HEK293 (cell line): Measurements from ENCODE around the gene SIK3.

Source experiments
- CTCF ChIA-PET: fragments of 350-600 bp; formaldehyde crosslinking; extraction: SDS; loops from one replicate; lab custom pipeline; 2021; ENCODE audit warnings: antibody characterized with exemption; lab: Yijun Ruan, JAX
- POLR2A ChIA-PET: fragments of 300-600 bp; formaldehyde crosslinking; extraction: SDS; loops from one replicate; lab custom pipeline; 2020; ENCODE audit warnings: antibody characterized with exemption, inconsistent platforms; lab: Yijun Ruan, JAX
- H3K27ac ChIP-seq: fragments of 200-500 bp; sonication (Bioruptor generic); 2 replicates; pipeline ENCODE4 v1.5.1; 2014; ENCODE audit warnings: low read depth, low read length, control low read depth, inconsistent platforms; ENCODE audit errors: extremely low read depth
- H3K36me3 ChIP-seq, 2 experiments: fragments of 200-500 bp in 1 of 2; sonication (Bioruptor generic) in 1 of 2; 1 replicate in 1 of 2; 2 replicates in 1 of 2; pipeline ENCODE4 v1.5.1; 2014 to 2017; ENCODE audit warnings: inconsistent platforms in 2 of 2, low read length in 2 of 2; ENCODE audit not compliant: control insufficient read depth in 2 of 2, insufficient read depth in 1 of 2
- H3K4me1 ChIP-seq: fragments of 200-500 bp; sonication (Bioruptor generic); 2 replicates; pipeline ENCODE4 v1.5.1; 2014; ENCODE audit warnings: mild to moderate bottlenecking, low read length, inconsistent platforms; ENCODE audit not compliant: control insufficient read depth, insufficient read depth
- H3K4me3 ChIP-seq: 2 replicates; pipeline ENCODE4 v1.5.1; 2011; ENCODE audit warnings: low read depth, mild to moderate bottlenecking, control low read depth, low read length, moderate library complexity
- H3K9me3 ChIP-seq: fragments of 200-500 bp; sonication (Bioruptor generic); 2 replicates; pipeline ENCODE4 v1.5.1; 2014; ENCODE audit warnings: low read depth, low read length, inconsistent platforms; ENCODE audit not compliant: control insufficient read depth, insufficient read depth
- GLIS2 ChIP-seq: fragments of 450-650 bp; formaldehyde crosslinking; IDR thresholded peaks from 2 replicates; pipeline ENCODE4 v1.5.1; 2016; ENCODE audit warnings: missing biosample characterization, missing genetic modification characterization
- ZNF660 ChIP-seq: fragments of 450-650 bp; IDR thresholded peaks from 2 replicates; pipeline ENCODE4 v1.5.1; 2018; ENCODE audit warnings: missing biosample characterization, mild to moderate bottlenecking, missing genetic modification characterization
- ZNF664 ChIP-seq: fragments of 450-650 bp; formaldehyde crosslinking; IDR thresholded peaks from 2 replicates; pipeline ENCODE4 v1.5.1; 2016; ENCODE audit warnings: missing biosample characterization, missing genetic modification characterization
- TF ChIP-seq, protein P1 (sequence below): fragments of 450-650 bp; formaldehyde crosslinking; IDR thresholded peaks from 2 replicates; pipeline ENCODE4; 2016; ENCODE audit warnings: missing biosample characterization, missing genetic modification characterization
- TF ChIP-seq, protein P2 (sequence below): fragments of 450-650 bp; formaldehyde crosslinking; IDR thresholded peaks from 2 replicates; pipeline ENCODE4 v1.5.1; 2016; ENCODE audit warnings: missing biosample characterization, missing genetic modification characterization
- TF ChIP-seq, protein P3 (sequence below): fragments of 450-650 bp; formaldehyde crosslinking; IDR thresholded peaks from 2 replicates; pipeline ENCODE4 v1.5.1; 2016; ENCODE audit warnings: missing biosample characterization, missing genetic modification characterization
- TF ChIP-seq, protein P4 (sequence below): fragments of 450-650 bp; formaldehyde crosslinking; IDR thresholded peaks from 2 replicates; pipeline ENCODE4 v1.5.1; 2016; ENCODE audit warnings: missing biosample characterization, missing genetic modification characterization
- TF ChIP-seq, protein P5 (sequence below): fragments of 450-650 bp; formaldehyde crosslinking; conservative IDR thresholded peaks from 2 replicates; pipeline ENCODE4 v1.5.1; 2016; ENCODE audit warnings: low read depth, missing biosample characterization, missing genetic modification characterization

SIK3 gene

DNA sequence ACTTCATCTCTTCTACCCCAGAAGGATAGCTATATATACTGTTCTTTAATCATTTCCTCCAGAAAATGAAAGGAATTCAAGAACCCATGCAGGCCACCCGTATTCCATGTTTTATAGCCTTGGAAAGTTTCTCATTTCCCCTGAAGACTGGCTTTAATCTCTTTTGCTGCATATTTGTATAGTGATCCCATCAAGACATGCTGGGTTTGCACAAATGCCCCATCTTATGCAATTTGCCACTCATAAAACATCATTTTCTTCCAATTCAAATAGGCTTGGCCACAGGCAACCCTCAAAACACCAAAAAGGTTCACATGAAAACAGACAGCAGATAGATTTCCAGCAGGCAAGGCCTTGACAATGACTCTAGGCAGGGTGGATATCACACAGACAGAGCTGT, 232.5 kb downstream of the SIK3 start (continued):
- TF ChIP-seq, protein P1, sequence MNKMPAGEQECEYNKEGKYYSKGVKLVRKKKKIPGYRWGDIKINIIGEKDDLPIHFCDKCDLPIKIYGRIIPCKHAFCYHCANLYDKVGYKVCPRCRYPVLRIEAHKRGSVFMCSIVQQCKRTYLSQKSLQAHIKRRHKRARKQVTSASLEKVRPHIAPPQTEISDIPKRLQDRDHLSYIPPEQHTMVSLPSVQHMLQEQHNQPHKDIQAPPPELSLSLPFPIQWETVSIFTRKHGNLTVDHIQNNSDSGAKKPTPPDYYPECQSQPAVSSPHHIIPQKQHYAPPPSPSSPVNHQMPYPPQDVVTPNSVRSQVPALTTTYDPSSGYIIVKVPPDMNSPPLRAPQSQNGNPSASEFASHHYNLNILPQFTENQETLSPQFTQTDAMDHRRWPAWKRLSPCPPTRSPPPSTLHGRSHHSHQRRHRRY (tag by site-specific recombination), result no peak
- TF ChIP-seq, protein P2, sequence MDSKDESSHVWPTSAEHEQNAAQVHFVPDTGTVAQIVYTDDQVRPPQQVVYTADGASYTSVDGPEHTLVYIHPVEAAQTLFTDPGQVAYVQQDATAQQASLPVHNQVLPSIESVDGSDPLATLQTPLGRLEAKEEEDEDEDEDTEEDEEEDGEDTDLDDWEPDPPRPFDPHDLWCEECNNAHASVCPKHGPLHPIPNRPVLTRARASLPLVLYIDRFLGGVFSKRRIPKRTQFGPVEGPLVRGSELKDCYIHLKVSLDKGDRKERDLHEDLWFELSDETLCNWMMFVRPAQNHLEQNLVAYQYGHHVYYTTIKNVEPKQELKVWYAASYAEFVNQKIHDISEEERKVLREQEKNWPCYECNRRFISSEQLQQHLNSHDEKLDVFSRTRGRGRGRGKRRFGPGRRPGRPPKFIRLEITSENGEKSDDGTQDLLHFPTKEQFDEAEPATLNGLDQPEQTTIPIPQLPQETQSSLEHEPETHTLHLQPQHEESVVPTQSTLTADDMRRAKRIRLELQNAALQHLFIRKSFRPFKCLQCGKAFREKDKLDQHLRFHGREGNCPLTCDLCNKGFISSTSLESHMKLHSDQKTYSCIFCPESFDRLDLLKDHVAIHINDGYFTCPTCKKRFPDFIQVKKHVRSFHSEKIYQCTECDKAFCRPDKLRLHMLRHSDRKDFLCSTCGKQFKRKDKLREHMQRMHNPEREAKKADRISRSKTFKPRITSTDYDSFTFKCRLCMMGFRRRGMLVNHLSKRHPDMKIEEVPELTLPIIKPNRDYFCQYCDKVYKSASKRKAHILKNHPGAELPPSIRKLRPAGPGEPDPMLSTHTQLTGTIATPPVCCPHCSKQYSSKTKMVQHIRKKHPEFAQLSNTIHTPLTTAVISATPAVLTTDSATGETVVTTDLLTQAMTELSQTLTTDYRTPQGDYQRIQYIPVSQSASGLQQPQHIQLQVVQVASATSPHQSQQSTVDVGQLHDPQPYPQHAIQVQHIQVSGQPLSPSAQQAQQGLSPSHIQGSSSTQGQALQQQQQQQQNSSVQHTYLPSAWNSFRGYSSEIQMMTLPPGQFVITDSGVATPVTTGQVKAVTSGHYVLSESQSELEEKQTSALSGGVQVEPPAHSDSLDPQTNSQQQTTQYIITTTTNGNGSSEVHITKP (tag by site-specific recombination), result no peak
- TF ChIP-seq ZNF660 (tag by site-specific recombination) (no peak), ZNF664 (tag by site-specific recombination) (no peak)
- TF ChIP-seq, all 188 proteins: peak for 0

DNA sequence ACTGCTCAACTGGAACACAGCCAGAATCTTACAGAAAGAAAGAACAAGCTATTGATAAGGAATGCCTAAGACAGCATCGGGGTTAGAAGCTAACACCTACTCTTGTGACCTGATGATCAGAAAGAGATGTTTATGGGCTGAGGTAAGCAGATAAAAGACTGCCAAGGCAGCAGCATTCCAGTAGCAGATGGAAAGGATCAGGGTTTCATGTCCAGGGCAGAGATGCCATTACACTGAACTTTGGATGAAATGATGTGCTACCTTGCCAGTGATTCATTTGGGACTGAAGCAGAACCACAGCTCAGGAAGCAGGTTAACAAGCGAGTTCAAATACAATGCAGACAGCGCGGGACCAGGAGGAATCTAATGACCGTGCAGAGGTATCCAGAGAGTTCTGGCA, 233.7 kb downstream of the SIK3 start:
- H3K27ac ChIP-seq, result no peak overlapping the region
- POLR2A ChIA-PET, result no interaction called here
- TF ChIP-seq, protein P2 (tag by site-specific recombination), result no peak
- TF ChIP-seq, protein P3, sequence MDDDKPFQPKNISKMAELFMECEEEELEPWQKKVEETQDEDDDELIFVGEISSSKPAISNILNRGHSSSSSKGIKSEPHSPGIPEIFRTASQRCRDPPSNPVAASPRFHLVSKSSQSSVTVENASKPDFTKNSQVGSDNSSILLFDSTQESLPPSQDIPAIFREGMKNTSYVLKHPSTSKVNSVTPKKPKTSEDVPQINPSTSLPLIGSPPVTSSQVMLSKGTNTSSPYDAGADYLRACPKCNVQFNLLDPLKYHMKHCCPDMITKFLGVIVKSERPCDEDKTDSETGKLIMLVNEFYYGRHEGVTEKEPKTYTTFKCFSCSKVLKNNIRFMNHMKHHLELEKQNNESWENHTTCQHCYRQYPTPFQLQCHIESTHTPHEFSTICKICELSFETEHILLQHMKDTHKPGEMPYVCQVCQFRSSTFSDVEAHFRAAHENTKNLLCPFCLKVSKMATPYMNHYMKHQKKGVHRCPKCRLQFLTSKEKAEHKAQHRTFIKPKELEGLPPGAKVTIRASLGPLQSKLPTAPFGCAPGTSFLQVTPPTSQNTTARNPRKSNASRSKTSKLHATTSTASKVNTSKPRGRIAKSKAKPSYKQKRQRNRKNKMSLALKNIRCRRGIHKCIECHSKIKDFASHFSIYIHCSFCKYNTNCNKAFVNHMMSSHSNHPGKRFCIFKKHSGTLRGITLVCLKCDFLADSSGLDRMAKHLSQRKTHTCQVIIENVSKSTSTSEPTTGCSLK (tag by site-specific recombination), result no peak
- no peak for TF ChIP-seq GLIS2 (tag by site-specific recombination)
- TF ChIP-seq, protein P4, sequence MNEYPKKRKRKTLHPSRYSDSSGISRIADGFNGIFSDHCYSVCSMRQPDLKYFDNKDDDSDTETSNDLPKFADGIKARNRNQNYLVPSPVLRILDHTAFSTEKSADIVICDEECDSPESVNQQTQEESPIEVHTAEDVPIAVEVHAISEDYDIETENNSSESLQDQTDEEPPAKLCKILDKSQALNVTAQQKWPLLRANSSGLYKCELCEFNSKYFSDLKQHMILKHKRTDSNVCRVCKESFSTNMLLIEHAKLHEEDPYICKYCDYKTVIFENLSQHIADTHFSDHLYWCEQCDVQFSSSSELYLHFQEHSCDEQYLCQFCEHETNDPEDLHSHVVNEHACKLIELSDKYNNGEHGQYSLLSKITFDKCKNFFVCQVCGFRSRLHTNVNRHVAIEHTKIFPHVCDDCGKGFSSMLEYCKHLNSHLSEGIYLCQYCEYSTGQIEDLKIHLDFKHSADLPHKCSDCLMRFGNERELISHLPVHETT (tag by site-specific recombination), result no peak
- TF ChIP-seq, protein P5, sequence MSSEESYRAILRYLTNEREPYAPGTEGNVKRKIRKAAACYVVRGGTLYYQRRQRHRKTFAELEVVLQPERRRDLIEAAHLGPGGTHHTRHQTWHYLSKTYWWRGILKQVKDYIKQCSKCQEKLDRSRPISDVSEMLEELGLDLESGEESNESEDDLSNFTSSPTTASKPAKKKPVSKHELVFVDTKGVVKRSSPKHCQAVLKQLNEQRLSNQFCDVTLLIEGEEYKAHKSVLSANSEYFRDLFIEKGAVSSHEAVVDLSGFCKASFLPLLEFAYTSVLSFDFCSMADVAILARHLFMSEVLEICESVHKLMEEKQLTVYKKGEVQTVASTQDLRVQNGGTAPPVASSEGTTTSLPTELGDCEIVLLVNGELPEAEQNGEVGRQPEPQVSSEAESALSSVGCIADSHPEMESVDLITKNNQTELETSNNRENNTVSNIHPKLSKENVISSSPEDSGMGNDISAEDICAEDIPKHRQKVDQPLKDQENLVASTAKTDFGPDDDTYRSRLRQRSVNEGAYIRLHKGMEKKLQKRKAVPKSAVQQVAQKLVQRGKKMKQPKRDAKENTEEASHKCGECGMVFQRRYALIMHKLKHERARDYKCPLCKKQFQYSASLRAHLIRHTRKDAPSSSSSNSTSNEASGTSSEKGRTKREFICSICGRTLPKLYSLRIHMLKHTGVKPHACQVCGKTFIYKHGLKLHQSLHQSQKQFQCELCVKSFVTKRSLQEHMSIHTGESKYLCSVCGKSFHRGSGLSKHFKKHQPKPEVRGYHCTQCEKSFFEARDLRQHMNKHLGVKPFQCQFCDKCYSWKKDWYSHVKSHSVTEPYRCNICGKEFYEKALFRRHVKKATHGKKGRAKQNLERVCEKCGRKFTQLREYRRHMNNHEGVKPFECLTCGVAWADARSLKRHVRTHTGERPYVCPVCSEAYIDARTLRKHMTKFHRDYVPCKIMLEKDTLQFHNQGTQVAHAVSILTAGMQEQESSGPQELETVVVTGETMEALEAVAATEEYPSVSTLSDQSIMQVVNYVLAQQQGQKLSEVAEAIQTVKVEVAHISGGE (tag by site-specific recombination), result no peak
- TF ChIP-seq, all 188 proteins: peak for 0
- H3K36me3 ChIP-seq, result peaks cover 0 to 95% of the 10 kb centered on the region in 2 experiments; a peak in 2 of 3 replicates
- H3K4me1 ChIP-seq, result no peaks in the 10 kb centered on the region
- H3K4me3 ChIP-seq, result no peak overlapping the region
- CTCF ChIA-PET, result interaction anchor here (0.6 to 1.3 kb wide), 3 partner anchors 16 to 194 kb away, joined by 3 to 4 read pairs (median 3); no protein-coding TSS in a partner anchor
- H3K9me3 ChIP-seq, result no peaks in the 10 kb centered on the region
